Measurements from ENCODE around the gene FYB2.

FYB2 gene

GRCh38 chr1:56859287-56859686 is 40.1 kb upstream of the FYB2 start:
- H3K4me3 ChIP-seq (ENCODE audit: low read depth, low read length), result no peak overlapping the region
- TF ChIP-seq CTCF (IDR thresholded peaks at IDR 0.05; ENCODE audit: low read depth, low read length), result no peak

GRCh38 chr1:56856186-56856585 is 37.0 kb upstream of the FYB2 start:
- no peak overlapping the region for H3K4me3 ChIP-seq (ENCODE audit: low read depth, low read length)
- TF ChIP-seq CTCF (IDR thresholded peaks at IDR 0.05; ENCODE audit: low read depth, low read length), result no peak

- H3K4me3 ChIP-seq (ENCODE audit: low read depth, low read length), result no peak overlapping the region
- TF ChIP-seq CTCF (IDR thresholded peaks at IDR 0.05; ENCODE audit: low read depth, low read length), result no peak
Measured at GRCh38 chr1:56855190-56855589, 36.0 kb upstream of the FYB2 start.

GRCh38 chr1:56854521-56855099 is 35.4 kb upstream of the FYB2 start, which contains the start of gene C8A:
Gene C8A, plus strand, starts transcription at chr1:56854797. Its CDS starts 105 bp downstream, at chr1:56854902.
- no peak for TF ChIP-seq CTCF (IDR thresholded peaks at IDR 0.05; ENCODE audit: low read depth, low read length)
- no peak within 1 kb of the TSS for H3K4me3 ChIP-seq (ENCODE audit: low read depth, low read length)

- H3K4me3 ChIP-seq (ENCODE audit: low read depth, low read length), result no peak overlapping the region
- no peak for TF ChIP-seq CTCF (IDR thresholded peaks at IDR 0.05; ENCODE audit: low read depth, low read length)
Measured at GRCh38 chr1:56852476-56852875, 33.3 kb upstream of the FYB2 start.

- H3K4me3 ChIP-seq (ENCODE audit: low read depth, low read length), result no peak overlapping the region
Measured at GRCh38 chr1:56850922-56851321, 31.7 kb upstream of the FYB2 start.

GRCh38 chr1:56850411-56850810 is 31.2 kb upstream of the FYB2 start:
- no peak for TF ChIP-seq CTCF (IDR thresholded peaks at IDR 0.05; ENCODE audit: low read depth, low read length)

More at GRCh38 chr1:56850922-56851321, 31.7 kb upstream of the FYB2 start:
- TF ChIP-seq CTCF (IDR thresholded peaks at IDR 0.05; ENCODE audit: low read depth, low read length), result no peak

More at GRCh38 chr1:56850411-56850810, 31.2 kb upstream of the FYB2 start:
- no peak overlapping the region for H3K4me3 ChIP-seq (ENCODE audit: low read depth, low read length)
